ENCODE data around the gene FRMPD3.

DNA sequence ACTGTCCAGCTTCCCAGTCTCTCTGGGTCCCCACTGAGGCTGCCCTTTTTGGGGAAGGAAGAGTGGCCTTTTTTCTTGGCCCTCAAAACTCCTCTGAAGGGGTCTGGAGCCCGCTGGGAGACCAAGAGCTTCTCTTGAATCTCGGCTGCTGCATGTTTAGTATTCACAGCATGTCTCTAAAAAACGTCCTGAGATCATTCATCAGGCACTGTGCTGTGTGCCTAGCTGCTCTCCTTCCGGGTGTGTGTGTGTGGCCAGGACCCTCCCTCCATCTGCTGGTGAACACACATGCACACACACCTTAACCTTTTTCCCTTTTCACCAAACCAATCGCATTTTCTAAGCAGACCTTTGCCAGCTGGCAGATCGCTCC, 841 bp upstream of the FRMPD3 start:
- TF ChIP-seq CTCF (conservative IDR thresholded peaks at IDR 0.05; ENCODE audit: low read length) (no peak), EZH2phosphoT487 (IDR thresholded peaks at IDR 0.05; ENCODE audit: borderline replicate concordance) (no peak)

All from Loucy (cell line).